IPS DF 6.9 (cell line): ENCODE measurements around the gene TAF11L13.
"Not testable (repeated sequence)": the region's sequence is repeated elsewhere in the genome, so short reads cannot be mapped to it uniquely, and the experiment has no call there.

ENCODE experiments used
- DNase-seq: peaks from one replicate; pipeline ENCODE4 v3.0.0-alpha.2; 2013; ENCODE audit warnings: low read depth, low spot score
- H3K27ac ChIP-seq: one replicate; pipeline ENCODE4 v1.5.1; 2013; ENCODE audit warnings: low read length, control low read depth
- H3K27me3 ChIP-seq: 2 replicates; pipeline ENCODE4 v1.6.1; 2013; ENCODE audit warnings: mild to moderate bottlenecking, low read length; ENCODE audit not compliant: control insufficient read depth, insufficient read depth
- H3K36me3 ChIP-seq: 2 replicates; pipeline ENCODE4 v1.6.1; 2013; ENCODE audit warnings: low read length; ENCODE audit not compliant: control insufficient read depth, insufficient read depth
- H3K4me1 ChIP-seq: 2 replicates; pipeline ENCODE4 v1.6.1; 2013; ENCODE audit warnings: low read length; ENCODE audit not compliant: control insufficient read depth, insufficient read depth
- H3K4me3 ChIP-seq: 2 replicates; pipeline ENCODE4 v1.5.1; 2013; ENCODE audit warnings: mild to moderate bottlenecking, low read length
- H3K9me3 ChIP-seq: 2 replicates; pipeline ENCODE4 v1.6.1; 2013; ENCODE audit warnings: low read length, inconsistent platforms; ENCODE audit not compliant: control insufficient read depth, insufficient read depth
- WGBS: extraction: QIAGEN DNeasy Blood & Tissue Kit; methylation state at CpG from one replicate; pipeline ENCODE4 v1.1.7; 2013; ENCODE audit warnings: mixed read lengths, missing lambda C conversion rate; ENCODE audit not compliant: insufficient read length, insufficient coverage; 5-methylcytosine and 5-hydroxymethylcytosine counted together

Gene TAF11L13

GRCh38 chr5:17631788-17632187 lies at the start of gene TAF11L13:
TAF11L13 (plus strand) TSS chr5:17632088.
- not testable (repeated sequence) for DNase-seq, H3K9me3 ChIP-seq
- whole genome bisulfite sequencing: no CpG with 5 or more reads among the region's 12 CpGs

GRCh38 chr5:17585658-17586057 lies 46.2 kb upstream of the TAF11L13 start, which contains the start of gene TAF11L7:
TAF11L7 (minus strand) TSS chr5:17585758.
- H3K4me3 ChIP-seq, H3K4me1 ChIP-seq, DNase-seq, H3K36me3 ChIP-seq, H3K27me3 ChIP-seq, H3K9me3 ChIP-seq, H3K27ac ChIP-seq: not testable (repeated sequence)
- WGBS: no CpG with 5 or more reads among the region's 16 CpGs

More at GRCh38 chr5:17631788-17632187, at the start of gene TAF11L13:
- not testable (repeated sequence) for H3K27ac ChIP-seq, H3K4me1 ChIP-seq, H3K27me3 ChIP-seq, H3K36me3 ChIP-seq, H3K4me3 ChIP-seq

- H3K4me1 ChIP-seq, H3K27ac ChIP-seq, H3K27me3 ChIP-seq, H3K9me3 ChIP-seq, DNase-seq, H3K36me3 ChIP-seq, H3K4me3 ChIP-seq: not testable (repeated sequence)
- no CpG with 5 or more reads among the region's 16 CpGs for WGBS
Observed at GRCh38 chr5:17590860-17591259, 41.0 kb upstream of the TAF11L13 start, which contains the start of gene TAF11L8. TAF11L8 (minus strand) TSS chr5:17590960.

GRCh38 chr5:17594255-17594654 lies 37.6 kb upstream of the TAF11L13 start, which contains the start of gene TAF11L9:
TAF11L9 (minus strand) TSS chr5:17594394.
- H3K4me1 ChIP-seq, DNase-seq, H3K36me3 ChIP-seq, H3K27me3 ChIP-seq, H3K9me3 ChIP-seq, H3K27ac ChIP-seq, H3K4me3 ChIP-seq: not testable (repeated sequence)
- no CpG with 5 or more reads among the region's 15 CpGs for WGBS

DNA sequence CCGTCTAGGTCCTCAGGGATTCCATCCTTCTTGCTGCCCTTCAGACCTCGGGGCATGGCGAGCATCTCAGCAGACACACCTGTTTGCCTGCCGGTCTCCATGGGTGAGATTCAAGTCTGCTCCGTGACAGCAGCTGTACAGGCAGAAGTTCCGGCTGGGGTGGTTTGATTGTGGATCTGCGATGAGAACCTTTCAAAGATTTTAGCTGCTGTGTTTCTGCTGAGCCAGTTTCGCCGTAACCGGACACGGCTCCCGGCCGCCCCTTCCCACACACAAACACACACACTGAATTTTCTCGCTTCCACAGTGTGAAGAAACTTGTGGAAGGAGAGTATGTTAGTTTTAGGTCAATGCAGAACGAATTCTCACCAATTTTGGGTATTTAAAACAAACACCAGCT lies 34.2 kb upstream of the TAF11L13 start, which contains the start of gene TAF11L10:
Gene TAF11L10, minus strand, starts transcription at position 101 of the 400 bp plus-strand sequence.
- H3K27ac ChIP-seq, H3K9me3 ChIP-seq, H3K4me3 ChIP-seq, H3K4me1 ChIP-seq, H3K36me3 ChIP-seq, DNase-seq, H3K27me3 ChIP-seq: not testable (repeated sequence)
- WGBS: no CpG with 5 or more reads among the region's 15 CpGs

DNA sequence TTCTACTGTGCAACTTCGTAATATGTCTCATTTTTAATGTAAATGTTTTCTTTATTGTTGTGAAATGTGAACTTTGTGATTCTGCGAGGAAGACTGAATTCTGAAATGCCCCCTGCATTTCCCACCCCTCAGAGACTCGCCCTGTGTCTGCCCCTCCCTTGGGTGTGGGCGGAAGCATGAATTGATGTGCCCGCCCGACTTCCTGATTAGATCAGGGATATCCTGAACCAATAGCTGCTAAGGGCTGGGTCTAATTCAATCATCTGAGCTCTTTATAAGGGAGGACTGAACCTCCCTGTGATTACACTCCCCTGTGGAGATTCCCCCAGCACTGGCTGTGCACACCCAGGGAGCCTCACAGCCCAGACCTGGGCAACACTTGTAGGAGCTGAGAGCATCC lies 28.0 kb upstream of the TAF11L13 start, which contains the start of gene TAF11L11:
Gene TAF11L11, plus strand, starts transcription at position 304 of the 400 bp plus-strand sequence.
- not testable (repeated sequence) for H3K27ac ChIP-seq, H3K36me3 ChIP-seq, H3K4me3 ChIP-seq, H3K4me1 ChIP-seq, H3K27me3 ChIP-seq, DNase-seq, H3K9me3 ChIP-seq
- no CpG with 5 or more reads among the region's 6 CpGs for WGBS

GRCh38 chr5:17604951-17605350 lies 26.9 kb upstream of the TAF11L13 start:
- Histone ChIP-seq H3K4me3 (no peak overlapping the region), H3K9me3 (no peaks in the 10 kb centered on the region), H3K27me3 (no peaks in the 10 kb centered on the region), H3K36me3 (no peaks in the 10 kb centered on the region), H3K4me1 (no peaks in the 10 kb centered on the region), H3K27ac (no peak overlapping the region)
- no peak for DNase-seq
- no CpG with 5 or more reads among the region's 14 CpGs for WGBS

GRCh38 chr5:17607461-17607860 lies 24.4 kb upstream of the TAF11L13 start:
- not testable (repeated sequence) for H3K36me3 ChIP-seq, H3K4me3 ChIP-seq, DNase-seq, H3K4me1 ChIP-seq, H3K9me3 ChIP-seq, H3K27me3 ChIP-seq, H3K27ac ChIP-seq
- no CpG with 5 or more reads among the region's 4 CpGs for WGBS

DNA sequence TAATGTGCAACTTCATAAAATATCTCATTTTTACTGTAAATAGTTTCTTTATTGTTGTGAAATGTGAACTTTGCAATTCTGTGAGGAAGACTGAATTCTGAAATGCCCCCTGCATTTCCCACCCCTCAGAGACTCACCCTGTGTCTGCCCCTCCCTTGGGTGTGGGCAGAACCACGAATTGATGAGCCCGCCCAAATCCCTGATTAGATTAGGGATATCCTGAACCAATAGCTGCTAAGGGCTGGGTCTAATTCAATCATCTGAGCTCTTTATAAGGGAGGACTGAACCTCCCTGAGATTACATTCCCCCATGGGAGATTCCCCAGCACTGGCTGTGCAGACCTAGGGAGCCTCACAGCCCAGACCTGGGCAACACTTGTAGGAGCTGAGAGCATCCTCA lies 21.8 kb upstream of the TAF11L13 start, which contains the start of gene TAF11L12:
Gene TAF11L12, plus strand, starts transcription at position 301 of the 400 bp plus-strand sequence.
- not testable (repeated sequence) for H3K9me3 ChIP-seq, H3K27ac ChIP-seq, H3K4me1 ChIP-seq, DNase-seq, H3K27me3 ChIP-seq, H3K36me3 ChIP-seq, H3K4me3 ChIP-seq
- no CpG with 5 or more reads among the region's 2 CpGs for WGBS

GRCh38 chr5:17614872-17615605 lies 16.8 kb upstream of the TAF11L13 start:
- H3K9me3 ChIP-seq: no peaks in the 10 kb centered on the region
- H3K4me3 ChIP-seq: no peak overlapping the region
- no peak for DNase-seq
- no peaks in the 10 kb centered on the region for H3K36me3 ChIP-seq
- no CpG with 5 or more reads among the region's 17 CpGs for WGBS
- no peaks in the 10 kb centered on the region for H3K27me3 ChIP-seq
- H3K4me1 ChIP-seq: no peaks in the 10 kb centered on the region
- no peak overlapping the region for H3K27ac ChIP-seq

DNA sequence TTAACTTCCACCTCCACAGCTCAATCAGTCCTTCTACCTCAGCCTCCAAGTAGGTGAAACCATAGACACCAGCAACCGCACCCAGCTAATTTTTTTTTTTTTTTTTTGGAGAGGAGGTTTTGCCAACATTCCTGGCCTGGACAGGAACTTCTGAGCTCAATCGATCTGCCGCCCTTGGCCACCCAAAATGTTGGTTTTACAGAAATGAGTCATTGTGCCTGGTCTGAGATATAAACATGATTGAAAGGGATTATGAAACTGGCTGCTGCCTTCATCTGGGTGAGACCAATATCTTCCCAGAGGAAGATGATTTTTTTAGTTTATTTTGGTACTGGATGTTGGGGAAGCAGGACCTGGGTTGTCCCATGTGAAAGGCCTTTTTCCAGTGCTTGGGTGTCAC lies 12.5 kb upstream of the TAF11L13 start:
- Histone ChIP-seq H3K36me3 (no peaks in the 10 kb centered on the region), H3K9me3 (no peaks in the 10 kb centered on the region), H3K4me3 (no peak overlapping the region), H3K27me3 (no peaks in the 10 kb centered on the region), H3K4me1 (no peaks in the 10 kb centered on the region), H3K27ac (no peak overlapping the region)
- no peak for DNase-seq
- no CpG with 5 or more reads among the region's 3 CpGs for WGBS
